Activated CD8-positive, alpha-beta memory T cell treated with anti-CD3 and anti-CD28 coated beads, Interleukin-2, amount 50 U/mL, for 48 hours (primary cell): ENCODE data around the gene PTDSS2.
"Not testable (repeated sequence)": the region's sequence is repeated elsewhere in the genome, so short reads cannot be mapped to it uniquely, and the experiment has no call there.

ENCODE experiments used
- DNase-seq: peaks from one replicate; pipeline ENCODE4 v3.0.0-alpha.2; 2020

The PTDSS2 gene

GRCh38 chr11:449889-450808 lies at the start of gene PTDSS2:
PTDSS2 (plus strand) TSS chr11:450279; CDS start chr11:450456, 177 bp downstream.
- peak; percentile 96 for DNase-seq

- DNase-seq = not testable (repeated sequence)
These were observed 48.9 kb upstream of the PTDSS2 start for GRCh38 chr11:401196-401595.

GRCh38 chr11:403021-403760 lies 46.9 kb upstream of the PTDSS2 start:
- no peak for DNase-seq

DNA sequence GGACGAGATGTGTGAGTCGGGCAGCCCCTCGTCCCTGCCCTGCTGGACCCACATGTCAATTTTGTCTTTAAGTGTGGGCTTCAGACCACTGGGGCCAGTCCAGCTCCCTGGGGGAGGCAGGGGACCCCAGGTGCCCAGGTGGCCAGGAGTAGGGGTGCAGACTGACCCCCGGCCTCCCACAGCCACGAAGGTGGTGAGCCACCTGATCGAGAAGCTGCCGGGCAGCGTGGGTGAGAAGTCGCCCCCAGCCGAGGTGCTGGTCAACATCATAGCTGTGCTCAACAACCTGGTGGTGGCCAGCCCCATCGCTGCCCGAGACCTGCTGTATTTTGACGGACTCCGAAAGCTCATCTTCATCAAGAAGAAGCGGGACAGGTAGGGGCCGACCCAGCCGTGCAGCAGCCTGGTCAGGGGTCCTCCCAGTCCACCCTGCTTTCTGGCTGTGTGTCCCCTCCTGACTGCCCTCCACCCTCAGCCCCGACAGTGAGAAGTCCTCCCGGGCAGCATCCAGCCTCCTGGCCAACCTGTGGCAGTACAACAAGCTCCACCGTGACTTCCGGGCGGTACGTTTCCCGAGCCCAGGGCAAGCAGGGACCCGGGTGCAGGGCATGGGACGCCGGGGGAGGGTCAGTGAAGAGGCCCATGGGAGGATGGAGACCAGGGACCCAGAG lies 46.2 kb upstream of the PTDSS2 start:
- DNase-seq = no peak

DNA sequence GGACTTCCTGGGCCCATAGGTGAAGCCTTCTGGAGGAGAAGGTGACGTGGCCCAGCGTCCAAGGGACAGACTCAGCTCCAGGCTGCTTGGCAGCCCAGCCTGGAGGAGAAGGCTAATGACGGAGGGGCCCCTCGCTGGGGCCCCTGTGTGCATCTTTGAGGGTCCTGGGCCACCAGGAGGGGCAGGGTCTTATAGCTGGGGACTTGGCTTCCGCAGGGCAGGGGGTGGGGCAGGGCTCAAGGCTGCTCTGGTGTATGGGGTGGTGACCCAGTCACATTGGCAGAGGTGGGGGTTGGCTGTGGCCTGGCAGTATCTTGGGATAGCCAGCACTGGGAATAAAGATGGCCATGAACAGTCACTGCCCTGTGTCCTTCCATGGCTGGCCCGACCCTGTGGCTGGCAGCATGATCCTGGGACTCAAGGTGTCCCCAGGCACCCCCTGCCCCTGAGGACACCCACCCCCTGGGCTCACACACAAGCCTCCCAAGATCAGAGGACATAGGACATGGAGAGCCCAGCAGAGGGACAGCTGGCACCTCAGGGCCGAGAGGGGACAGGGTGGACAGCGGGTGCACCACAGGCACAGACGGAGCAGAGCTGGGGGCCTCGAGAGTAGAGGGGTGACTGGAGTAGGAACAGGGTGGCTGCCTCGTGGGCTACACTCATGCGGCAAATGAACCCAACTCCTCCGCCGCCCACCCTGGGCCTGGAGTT lies 45.4 kb upstream of the PTDSS2 start:
- DNase-seq = no peak

DNA sequence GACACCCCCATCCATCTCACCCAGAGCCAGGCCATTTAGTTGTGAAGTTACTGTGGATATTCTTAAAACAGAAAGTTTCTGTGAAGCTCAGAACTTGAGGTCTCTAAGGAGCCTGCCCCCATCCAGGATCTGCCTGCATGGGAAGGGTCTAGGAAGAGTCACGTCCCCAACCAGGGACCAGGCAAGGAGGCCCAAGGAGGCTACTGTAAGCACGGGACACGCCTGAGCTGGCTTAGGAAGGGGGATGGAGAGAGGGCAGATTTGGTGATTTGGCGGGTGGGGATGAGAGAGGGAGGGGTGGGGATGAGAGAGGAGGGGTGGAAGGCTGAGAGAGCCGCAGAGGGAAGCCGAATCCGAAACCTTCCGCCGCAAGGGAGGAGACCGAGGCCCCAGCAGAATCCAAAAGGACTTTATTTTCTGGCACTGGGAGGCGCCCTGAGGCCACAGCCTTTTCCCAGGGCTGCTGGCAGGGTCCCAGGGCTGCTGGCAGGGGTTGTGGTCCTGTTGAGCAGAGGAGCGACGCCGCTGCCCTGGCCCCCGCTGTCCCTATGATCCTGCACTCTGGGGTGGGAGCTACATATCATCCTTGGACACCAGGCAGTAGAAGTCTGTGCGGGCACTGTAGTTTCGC lies 44.6 kb upstream of the PTDSS2 start:
- DNase-seq = no peak

- no peak for DNase-seq
These were observed 43.9 kb upstream of the PTDSS2 start for GRCh38 chr11:405954-406795.

- DNase-seq = peak; percentile 94
These were observed 43.1 kb upstream of the PTDSS2 start for GRCh38 chr11:406796-407650.

GRCh38 chr11:407651-408123 lies 42.4 kb upstream of the PTDSS2 start:
- DNase-seq = no peak

DNA sequence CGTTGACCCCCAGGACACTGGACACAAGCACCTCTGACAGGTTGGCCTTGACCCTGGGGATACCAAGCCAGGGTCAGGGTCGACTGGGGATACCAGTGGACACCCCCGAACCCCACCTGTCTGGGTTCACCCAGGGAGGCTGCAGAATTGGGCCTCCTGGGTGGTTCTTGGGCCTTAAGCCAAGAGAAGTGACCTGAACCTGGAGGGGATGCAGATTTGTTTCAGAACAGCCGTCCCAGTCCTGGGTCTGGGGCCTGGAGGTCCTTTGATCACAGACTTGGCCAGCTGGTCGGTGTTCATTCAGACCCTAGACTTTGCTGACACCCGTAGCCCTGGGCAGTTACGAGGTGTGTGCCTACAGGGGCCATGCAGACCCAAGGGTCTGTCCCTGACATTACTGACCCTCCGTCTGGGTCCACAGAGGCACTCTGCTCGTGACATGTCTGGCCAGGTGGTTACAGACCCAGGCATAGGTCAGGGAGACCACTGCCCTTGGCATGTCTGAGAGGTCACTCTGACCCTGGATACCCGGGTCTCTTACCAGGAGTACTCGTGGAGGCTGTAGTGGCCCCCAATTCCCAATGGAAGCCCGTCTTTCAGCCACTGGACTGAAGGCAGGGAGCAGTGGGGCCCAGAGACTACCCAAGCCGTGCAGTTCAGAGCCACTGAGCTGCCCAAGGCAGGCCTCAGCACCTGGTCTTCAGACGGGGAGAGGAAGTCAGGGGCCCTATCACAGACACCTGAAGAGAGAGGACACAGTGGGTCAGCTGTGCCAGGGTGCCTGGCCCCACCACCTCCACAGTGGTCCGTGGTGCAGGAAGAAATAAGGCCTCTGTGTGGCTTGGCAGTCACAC lies 41.7 kb upstream of the PTDSS2 start:
- DNase-seq = no peak

GRCh38 chr11:409008-409599 lies 41.0 kb upstream of the PTDSS2 start:
- DNase-seq = no peak

DNA sequence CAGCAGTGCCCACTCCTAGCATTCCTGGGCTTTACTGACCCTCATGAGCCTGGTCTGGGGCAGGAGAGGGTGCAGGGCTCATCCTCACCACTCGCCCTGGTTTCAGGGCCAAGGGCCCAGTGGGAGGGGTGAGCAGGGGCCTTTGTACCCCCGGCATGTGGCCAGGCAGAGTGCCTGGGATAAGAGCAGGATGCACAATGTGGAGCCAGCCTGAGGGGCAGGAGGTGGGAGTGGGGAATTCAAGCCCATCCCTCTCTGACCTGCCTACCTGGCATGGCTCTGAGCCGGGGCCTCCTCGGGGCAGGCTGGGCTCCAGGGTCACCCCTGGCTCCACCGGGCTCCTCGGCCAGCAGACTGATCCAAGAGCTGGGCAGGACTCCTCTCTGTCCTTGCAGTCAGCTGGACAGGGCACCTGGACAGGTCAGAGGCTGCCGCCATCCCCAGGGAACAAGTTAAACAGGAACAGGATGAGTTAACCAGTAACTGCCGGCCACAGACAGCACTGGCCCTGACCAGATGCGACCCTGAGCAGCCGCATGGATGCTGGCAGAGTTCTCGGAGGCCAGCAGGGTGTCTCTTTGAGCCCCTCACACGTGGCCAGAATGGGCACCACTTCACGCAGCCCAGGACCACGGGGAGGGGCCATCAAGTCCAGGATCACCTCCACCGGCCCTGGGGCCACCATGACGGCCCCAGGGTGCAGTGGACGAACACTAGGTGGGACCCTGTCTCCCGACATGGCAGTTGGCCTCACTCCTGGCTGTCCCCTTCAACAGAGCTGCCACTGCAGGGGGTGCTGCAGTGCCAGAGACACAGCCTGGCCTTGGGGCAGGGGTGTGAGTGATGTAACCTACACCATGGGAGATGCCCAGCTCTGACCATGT lies 40.2 kb upstream of the PTDSS2 start:
- no peak for DNase-seq

DNA sequence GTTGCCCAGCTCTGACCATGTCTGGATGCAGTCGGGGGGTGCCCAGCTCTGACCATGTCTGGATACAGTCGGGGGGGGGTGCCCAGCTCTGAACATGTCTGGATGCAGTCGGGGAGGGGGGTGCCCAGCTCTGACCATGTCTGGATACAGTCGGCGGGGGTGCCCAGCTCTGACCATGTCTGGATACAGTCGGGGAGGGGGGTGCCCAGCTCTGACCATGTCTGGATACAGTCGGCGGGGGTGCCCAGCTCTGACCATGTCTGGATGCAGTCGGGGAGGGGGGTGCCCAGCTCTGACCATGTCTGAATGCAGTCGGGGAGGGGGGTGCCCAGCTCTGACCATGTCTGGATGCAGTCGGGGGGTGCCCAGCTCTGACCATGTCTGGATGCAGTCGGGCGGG lies 39.4 kb upstream of the PTDSS2 start:
- DNase-seq = not testable (repeated sequence)

GRCh38 chr11:411520-411919 lies 38.6 kb upstream of the PTDSS2 start:
- DNase-seq = not testable (repeated sequence)

DNA sequence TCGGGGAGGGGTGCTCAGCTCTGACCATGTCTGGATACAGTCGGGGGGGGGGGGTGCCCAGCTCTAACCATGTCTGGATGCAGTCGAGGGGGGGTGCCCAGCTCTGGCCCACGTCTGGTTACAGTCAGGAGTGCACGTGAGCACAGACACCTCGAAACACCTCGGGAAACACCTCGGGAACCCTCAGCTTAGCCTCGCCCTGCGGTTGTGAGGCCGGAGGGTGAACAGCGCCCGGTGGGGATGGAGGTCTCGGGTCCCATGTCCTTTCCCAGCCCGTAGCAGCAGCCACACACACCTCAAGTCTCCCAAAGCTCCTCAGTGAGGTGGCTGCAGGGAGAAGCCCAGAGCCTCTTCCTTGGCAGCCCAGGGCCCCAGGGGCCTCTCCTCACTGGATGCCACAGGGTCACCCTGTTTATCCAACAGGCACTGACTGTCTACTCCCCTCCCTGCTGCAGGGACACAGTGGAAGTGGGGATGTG lies 37.4 kb upstream of the PTDSS2 start:
- DNase-seq = no peak

GRCh38 chr11:413120-414081 lies 36.7 kb upstream of the PTDSS2 start:
- DNase-seq = no peak
